ENCODE measurements around the gene SPIB.

Gene SPIB

GRCh38 chr19:50377051-50377461 is 41.7 kb upstream of the SPIB start:
- Histone ChIP-seq H3K9me3 (ENCODE audit: insufficient read depth, low read depth, low read length) (no peaks in the 10 kb centered on the region), H3K4me2 (ENCODE audit: low read depth, low read length, poor library complexity, severe bottlenecking) (peak overlapping the region; percentile 51), H3K27me3 (ENCODE audit: insufficient read depth, low read length, poor library complexity, severe bottlenecking) (no peaks in the 10 kb centered on the region), H3K4me1 (ENCODE audit: insufficient read depth, low read length, poor library complexity, severe bottlenecking) (peaks cover 10% of the 10 kb centered on the region), H4K20me1 (ENCODE audit: insufficient read depth, low read length, poor library complexity, severe bottlenecking) (peaks cover 18% of the 10 kb centered on the region), H3K9me2 (replicated peaks; ENCODE audit: low read depth, low read length) (no peaks in the 10 kb centered on the region), H3F3A (ENCODE audit: low read depth) (no peaks in the 10 kb centered on the region), H3K4me3 (ENCODE audit: low read length, poor library complexity, severe bottlenecking) (peak overlapping the region; percentile 95), H3K36me3 (ENCODE audit: insufficient read depth, low read length) (peaks cover 28% of the 10 kb centered on the region; the same call in 1 of the 2 replicates), H3K79me2 (ENCODE audit: insufficient read depth, low read length) (peaks cover 13% of the 10 kb centered on the region; the same call in 1 of the 2 replicates), H3K9ac (ENCODE audit: low read depth, low read length, poor library complexity, severe bottlenecking) (no peak overlapping the region), H2AFZ (ENCODE audit: low read length) (no peak overlapping the region)
- no peak for TF ChIP-seq EZH2phosphoT487 (IDR thresholded peaks at IDR 0.05; ENCODE audit: borderline replicate concordance)
- TF ChIP-seq CTCF (conservative IDR thresholded peaks at IDR 0.05; ENCODE audit: low read length): no peak

- Histone ChIP-seq H3K9me2 (replicated peaks; ENCODE audit: low read depth, low read length) (no peaks in the 10 kb centered on the region), H3K36me3 (ENCODE audit: insufficient read depth, low read length) (peaks cover 28% of the 10 kb centered on the region; the same call in 1 of the 2 replicates), H3K4me3 (ENCODE audit: low read length, poor library complexity, severe bottlenecking) (peak overlapping the region; percentile 95), H2AFZ (ENCODE audit: low read length) (no peak overlapping the region), H3K9me3 (ENCODE audit: insufficient read depth, low read depth, low read length) (no peaks in the 10 kb centered on the region), H3F3A (ENCODE audit: low read depth) (no peaks in the 10 kb centered on the region), H3K4me1 (ENCODE audit: insufficient read depth, low read length, poor library complexity, severe bottlenecking) (peaks cover 10% of the 10 kb centered on the region), H3K27me3 (ENCODE audit: insufficient read depth, low read length, poor library complexity, severe bottlenecking) (no peaks in the 10 kb centered on the region), H3K9ac (ENCODE audit: low read depth, low read length, poor library complexity, severe bottlenecking) (no peak overlapping the region), H3K79me2 (ENCODE audit: insufficient read depth, low read length) (peaks cover 13% of the 10 kb centered on the region; the same call in 1 of the 2 replicates), H4K20me1 (ENCODE audit: insufficient read depth, low read length, poor library complexity, severe bottlenecking) (peaks cover 18% of the 10 kb centered on the region), H3K4me2 (ENCODE audit: low read depth, low read length, poor library complexity, severe bottlenecking) (peak overlapping the region; percentile 51)
- TF ChIP-seq CTCF (conservative IDR thresholded peaks at IDR 0.05; ENCODE audit: low read length): no peak
- TF ChIP-seq EZH2phosphoT487 (IDR thresholded peaks at IDR 0.05; ENCODE audit: borderline replicate concordance): no peak
These were observed 41.2 kb upstream of the SPIB start for GRCh38 chr19:50377517-50377916.

DNA sequence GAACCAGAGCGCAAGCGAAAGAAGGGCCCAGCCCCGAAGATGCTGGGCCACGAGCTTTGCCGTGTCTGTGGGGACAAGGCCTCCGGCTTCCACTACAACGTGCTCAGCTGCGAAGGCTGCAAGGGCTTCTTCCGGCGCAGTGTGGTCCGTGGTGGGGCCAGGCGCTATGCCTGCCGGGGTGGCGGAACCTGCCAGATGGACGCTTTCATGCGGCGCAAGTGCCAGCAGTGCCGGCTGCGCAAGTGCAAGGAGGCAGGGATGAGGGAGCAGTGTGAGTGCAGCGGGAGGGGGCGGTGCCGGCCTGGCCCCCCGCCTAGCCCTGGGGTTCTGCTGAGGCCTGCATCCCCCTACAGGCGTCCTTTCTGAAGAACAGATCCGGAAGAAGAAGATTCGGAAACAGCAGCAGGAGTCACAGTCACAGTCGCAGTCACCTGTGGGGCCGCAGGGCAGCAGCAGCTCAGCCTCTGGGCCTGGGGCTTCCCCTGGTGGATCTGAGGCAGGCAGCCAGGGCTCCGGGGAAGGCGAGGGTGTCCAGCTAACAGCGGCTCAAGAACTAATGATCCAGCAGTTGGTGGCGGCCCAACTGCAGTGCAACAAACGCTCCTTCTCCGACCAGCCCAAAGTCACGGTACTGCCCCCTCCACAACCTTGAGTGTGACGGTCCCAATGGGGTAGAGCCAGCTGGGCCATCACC is 40.4 kb upstream of the SPIB start:
- H3K9ac ChIP-seq (ENCODE audit: low read depth, low read length, poor library complexity, severe bottlenecking): no peak overlapping the region
- no peak overlapping the region for H3K4me2 ChIP-seq (ENCODE audit: low read depth, low read length, poor library complexity, severe bottlenecking)
- H3K4me1 ChIP-seq (ENCODE audit: insufficient read depth, low read length, poor library complexity, severe bottlenecking): peaks cover 10% of the 10 kb centered on the region
- H3K4me3 ChIP-seq (ENCODE audit: low read length, poor library complexity, severe bottlenecking): no peak overlapping the region
- peaks cover 28% of the 10 kb centered on the region; the same call in 1 of the 2 replicates for H3K36me3 ChIP-seq (ENCODE audit: insufficient read depth, low read length)
- no peaks in the 10 kb centered on the region for H3K9me2 ChIP-seq (replicated peaks; ENCODE audit: low read depth, low read length)
- peaks cover 6% of the 10 kb centered on the region; the same call in 1 of the 2 replicates for H3F3A ChIP-seq (ENCODE audit: low read depth)
- TF ChIP-seq CTCF (conservative IDR thresholded peaks at IDR 0.05; ENCODE audit: low read length): no peak
- no peak for TF ChIP-seq EZH2phosphoT487 (IDR thresholded peaks at IDR 0.05; ENCODE audit: borderline replicate concordance)
- peaks cover 18% of the 10 kb centered on the region for H4K20me1 ChIP-seq (ENCODE audit: insufficient read depth, low read length, poor library complexity, severe bottlenecking)
- H3K9me3 ChIP-seq (ENCODE audit: insufficient read depth, low read depth, low read length): no peaks in the 10 kb centered on the region
- H2AFZ ChIP-seq (ENCODE audit: low read length): no peak overlapping the region
- peaks cover 13% of the 10 kb centered on the region; the same call in 1 of the 2 replicates for H3K79me2 ChIP-seq (ENCODE audit: insufficient read depth, low read length)
- no peaks in the 10 kb centered on the region for H3K27me3 ChIP-seq (ENCODE audit: insufficient read depth, low read length, poor library complexity, severe bottlenecking)

Data from Loucy (cell line).